ENCODE measurements around the gene DUSP5. TPM values are rescaled to one million over a fixed set of nuclear protein-coding genes. Genes with fewer than 3 reads are reported as not detected.

The DUSP5 gene
- total RNA-seq, 1 donor = 10.1 TPM

DNA sequence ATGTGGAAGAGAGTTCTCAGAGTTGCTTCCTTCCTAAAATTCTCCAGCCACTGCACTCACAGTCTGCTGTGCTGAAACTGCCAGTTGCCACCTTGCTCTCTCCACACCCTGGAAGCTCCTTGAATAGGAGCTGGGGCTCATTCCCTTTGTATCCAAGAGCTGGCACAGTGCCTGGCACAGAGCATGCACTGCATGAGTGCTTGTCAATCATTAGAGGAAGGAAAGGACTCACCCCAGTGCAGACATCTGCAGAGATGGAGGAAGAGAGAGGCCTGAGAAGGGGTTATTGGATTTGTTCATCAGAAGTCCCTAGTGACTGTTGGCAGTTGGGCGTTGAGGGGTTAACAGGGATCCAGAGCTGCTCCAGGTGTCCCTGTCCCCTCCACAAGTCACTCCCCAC, 41.7 kb upstream of the DUSP5 start:
- Histone ChIP-seq H3K79me2 (ENCODE audit: insufficient read depth, low read length) (no peaks in the 10 kb centered on the region), H3K4me1 (ENCODE audit: insufficient read depth, low read length) (peaks cover 24% of the 10 kb centered on the region), H3K4me2 (ENCODE audit: insufficient read depth, low read length) (no peak overlapping the region), H3K36me3 (ENCODE audit: insufficient read depth, low read length) (no peaks in the 10 kb centered on the region), H3K27ac (ENCODE audit: low read depth, low read length) (no peak overlapping the region), H2AFZ (ENCODE audit: low read length) (no peak overlapping the region), H3K4me3 (ENCODE audit: insufficient read depth, low read length) (no peak overlapping the region), H3K27me3 (ENCODE audit: insufficient read depth, low read length) (no peaks in the 10 kb centered on the region), H4K20me1 (ENCODE audit: insufficient read depth, low read length) (no peaks in the 10 kb centered on the region), H3K9me3 (ENCODE audit: low read depth, low read length) (no peaks in the 10 kb centered on the region)
- DNase-seq (ENCODE audit: insufficient read length, low spot score, missing footprints) = peak; percentile 65
- TF ChIP-seq, protein P1, sequence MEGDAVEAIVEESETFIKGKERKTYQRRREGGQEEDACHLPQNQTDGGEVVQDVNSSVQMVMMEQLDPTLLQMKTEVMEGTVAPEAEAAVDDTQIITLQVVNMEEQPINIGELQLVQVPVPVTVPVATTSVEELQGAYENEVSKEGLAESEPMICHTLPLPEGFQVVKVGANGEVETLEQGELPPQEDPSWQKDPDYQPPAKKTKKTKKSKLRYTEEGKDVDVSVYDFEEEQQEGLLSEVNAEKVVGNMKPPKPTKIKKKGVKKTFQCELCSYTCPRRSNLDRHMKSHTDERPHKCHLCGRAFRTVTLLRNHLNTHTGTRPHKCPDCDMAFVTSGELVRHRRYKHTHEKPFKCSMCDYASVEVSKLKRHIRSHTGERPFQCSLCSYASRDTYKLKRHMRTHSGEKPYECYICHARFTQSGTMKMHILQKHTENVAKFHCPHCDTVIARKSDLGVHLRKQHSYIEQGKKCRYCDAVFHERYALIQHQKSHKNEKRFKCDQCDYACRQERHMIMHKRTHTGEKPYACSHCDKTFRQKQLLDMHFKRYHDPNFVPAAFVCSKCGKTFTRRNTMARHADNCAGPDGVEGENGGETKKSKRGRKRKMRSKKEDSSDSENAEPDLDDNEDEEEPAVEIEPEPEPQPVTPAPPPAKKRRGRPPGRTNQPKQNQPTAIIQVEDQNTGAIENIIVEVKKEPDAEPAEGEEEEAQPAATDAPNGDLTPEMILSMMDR (IDR thresholded peaks at IDR 0.05; ENCODE audit: extremely low read depth, low read depth, low read length) = no peak

DNA sequence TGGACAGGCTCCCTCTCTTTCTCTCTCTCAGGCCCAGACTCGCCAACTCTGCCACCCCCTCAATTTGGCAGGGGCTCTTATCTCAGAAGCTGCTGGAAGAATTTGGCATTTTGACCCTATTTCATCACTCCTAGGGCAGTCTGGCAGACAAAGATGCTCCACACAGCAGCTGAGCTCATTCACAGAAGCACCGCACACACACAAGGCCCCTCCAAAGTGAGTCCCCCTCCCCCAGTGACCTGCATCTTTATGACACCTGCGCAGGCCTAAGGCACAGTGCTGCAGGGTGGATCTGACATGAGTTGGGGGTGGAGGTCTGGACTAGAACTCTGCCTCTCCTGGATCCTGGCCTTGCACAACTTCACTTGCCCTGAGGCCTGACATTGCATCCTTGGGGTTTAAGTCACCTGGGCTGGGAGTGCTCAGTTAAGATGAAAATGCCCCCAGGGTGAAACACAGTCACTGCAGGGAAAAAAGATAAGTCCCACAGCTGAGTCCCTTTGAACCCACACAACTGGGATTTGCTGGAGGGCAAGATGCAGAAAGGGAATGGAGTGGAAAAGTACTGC, 41.1 kb upstream of the DUSP5 start:
- TF ChIP-seq, protein P1 (IDR thresholded peaks at IDR 0.05; ENCODE audit: extremely low read depth, low read depth, low read length) = no peak
- Histone ChIP-seq H3K4me3 (ENCODE audit: insufficient read depth, low read length) (no peak overlapping the region), H3K79me2 (ENCODE audit: insufficient read depth, low read length) (no peaks in the 10 kb centered on the region), H4K20me1 (ENCODE audit: insufficient read depth, low read length) (no peaks in the 10 kb centered on the region), H3K27ac (ENCODE audit: low read depth, low read length) (no peak overlapping the region), H3K4me1 (ENCODE audit: insufficient read depth, low read length) (peaks cover 28% of the 10 kb centered on the region), H3K4me2 (ENCODE audit: insufficient read depth, low read length) (no peak overlapping the region), H2AFZ (ENCODE audit: low read length) (no peak overlapping the region), H3K36me3 (ENCODE audit: insufficient read depth, low read length) (no peaks in the 10 kb centered on the region), H3K27me3 (ENCODE audit: insufficient read depth, low read length) (no peaks in the 10 kb centered on the region), H3K9me3 (ENCODE audit: low read depth, low read length) (no peaks in the 10 kb centered on the region)
- no peak for DNase-seq (ENCODE audit: insufficient read length, low spot score, missing footprints)

DNA sequence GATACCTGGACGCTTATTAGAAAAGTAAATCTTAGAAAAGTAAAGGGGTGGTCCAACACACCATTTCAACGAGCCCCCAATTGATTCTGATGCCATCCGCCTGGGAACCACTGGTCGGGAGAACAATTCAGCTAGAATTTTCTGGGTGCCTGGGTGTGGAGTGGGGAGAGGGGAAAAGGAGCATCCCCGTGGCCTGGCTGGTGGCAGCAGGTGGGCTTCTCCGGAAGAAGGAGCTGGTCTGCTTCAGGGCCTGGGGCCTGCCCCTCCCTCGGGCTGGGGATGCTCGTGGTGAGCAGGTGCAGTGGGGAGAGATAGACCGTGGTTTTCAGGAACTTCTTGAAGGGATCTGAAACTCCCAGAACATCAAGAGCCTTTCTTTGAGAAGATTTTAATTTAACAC, 39.9 kb upstream of the DUSP5 start:
- Histone ChIP-seq H3K27me3 (ENCODE audit: insufficient read depth, low read length) (no peaks in the 10 kb centered on the region), H3K79me2 (ENCODE audit: insufficient read depth, low read length) (no peaks in the 10 kb centered on the region), H3K36me3 (ENCODE audit: insufficient read depth, low read length) (no peaks in the 10 kb centered on the region), H3K4me2 (ENCODE audit: insufficient read depth, low read length) (no peak overlapping the region), H2AFZ (ENCODE audit: low read length) (no peak overlapping the region), H3K4me1 (ENCODE audit: insufficient read depth, low read length) (peaks cover 29% of the 10 kb centered on the region), H3K9me3 (ENCODE audit: low read depth, low read length) (no peaks in the 10 kb centered on the region), H3K27ac (ENCODE audit: low read depth, low read length) (no peak overlapping the region), H3K4me3 (ENCODE audit: insufficient read depth, low read length) (no peak overlapping the region), H4K20me1 (ENCODE audit: insufficient read depth, low read length) (no peaks in the 10 kb centered on the region)
- DNase-seq (ENCODE audit: insufficient read length, low spot score, missing footprints) = no peak
- TF ChIP-seq, protein P1 (IDR thresholded peaks at IDR 0.05; ENCODE audit: extremely low read depth, low read depth, low read length) = no peak

DNA sequence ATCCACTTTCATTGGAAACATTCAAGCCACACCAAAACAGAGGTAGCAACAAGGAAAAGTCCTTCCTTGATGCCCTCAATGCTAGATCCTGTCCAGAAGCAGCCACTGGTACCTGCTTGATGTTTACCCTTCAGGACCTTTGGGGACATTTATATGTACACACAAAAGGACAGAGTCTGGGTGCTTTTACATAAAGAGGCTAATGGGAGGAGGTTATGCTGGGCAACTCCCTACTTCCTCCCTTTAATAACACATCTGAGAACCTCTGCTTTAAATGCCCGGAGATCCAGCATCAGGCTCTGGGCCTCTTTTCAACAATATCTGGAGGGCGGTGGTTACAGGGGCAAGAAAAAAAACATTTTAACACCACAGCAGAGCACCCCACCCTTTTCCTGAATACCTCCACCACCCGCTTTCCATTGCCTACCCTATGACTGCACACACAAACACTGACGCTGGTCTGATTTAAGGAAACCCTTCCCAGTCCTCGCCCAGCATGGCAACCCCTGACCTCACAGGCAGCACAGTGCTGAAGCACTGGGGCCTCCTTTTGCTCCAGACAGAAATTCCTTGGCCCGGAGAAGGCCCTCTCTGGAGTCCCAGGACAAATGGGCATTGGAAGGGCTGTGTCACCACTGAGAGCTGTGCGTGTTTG, 39.3 kb upstream of the DUSP5 start:
- Histone ChIP-seq H2AFZ (ENCODE audit: low read length) (no peak overlapping the region), H3K4me3 (ENCODE audit: insufficient read depth, low read length) (no peak overlapping the region), H4K20me1 (ENCODE audit: insufficient read depth, low read length) (no peaks in the 10 kb centered on the region), H3K79me2 (ENCODE audit: insufficient read depth, low read length) (no peaks in the 10 kb centered on the region), H3K27me3 (ENCODE audit: insufficient read depth, low read length) (no peaks in the 10 kb centered on the region), H3K4me1 (ENCODE audit: insufficient read depth, low read length) (peaks cover 29% of the 10 kb centered on the region), H3K27ac (ENCODE audit: low read depth, low read length) (no peak overlapping the region), H3K36me3 (ENCODE audit: insufficient read depth, low read length) (no peaks in the 10 kb centered on the region), H3K4me2 (ENCODE audit: insufficient read depth, low read length) (no peak overlapping the region), H3K9me3 (ENCODE audit: low read depth, low read length) (no peaks in the 10 kb centered on the region)
- TF ChIP-seq, protein P1 (IDR thresholded peaks at IDR 0.05; ENCODE audit: extremely low read depth, low read depth, low read length) = no peak
- DNase-seq (ENCODE audit: insufficient read length, low spot score, missing footprints) = peak; percentile 25

Data from osteoblast (primary cell).